Memory B cell (primary cell): ENCODE measurements around the gene HPGD.

Source experiments
- ATAC-seq: fragments of 150-1000 bp; cut with Tn5 transposase; 2 replicates; pipeline ENCODE4 v1.10.0; 2021; ENCODE audit warnings: low read depth, mild to moderate bottlenecking, moderate library complexity
- DNase-seq, 2 donors: peaks; one replicate each; pipeline ENCODE4 v3.0.0; 2022; ENCODE audit warnings: low spot score in 2 of 2
- H3K27ac Mint-ChIP-seq: one replicate; pipeline ENCODE4 v1.8.0; 2022; ENCODE audit warnings: mild to moderate bottlenecking, moderate library complexity, mixed read lengths
- H3K27me3 Mint-ChIP-seq: one replicate; pipeline ENCODE4 v1.8.0; 2022; ENCODE audit warnings: mixed read lengths
- H3K36me3 Mint-ChIP-seq: one replicate; pipeline ENCODE4 v1.8.0; 2022; ENCODE audit warnings: mild to moderate bottlenecking, mixed read lengths
- H3K4me1 Mint-ChIP-seq: one replicate; pipeline ENCODE4 v1.8.0; 2022; ENCODE audit warnings: mixed read lengths
- H3K4me3 Mint-ChIP-seq: one replicate; pipeline ENCODE4 v1.8.0; 2022; ENCODE audit warnings: mild to moderate bottlenecking, moderate library complexity, mixed read lengths
- H3K9me3 Mint-ChIP-seq: one replicate; pipeline ENCODE4 v1.8.0; 2022; ENCODE audit warnings: mixed read lengths

HPGD gene

GRCh38 chr4:174479140-174479539 lies 43.1 kb downstream of the HPGD start:
- ATAC-seq, result no peak
- Mint-ChIP-seq H3K4me1 (no peaks in the 10 kb centered on the region), H3K36me3 (no peaks in the 10 kb centered on the region), H3K4me3 (no peak overlapping the region), H3K9me3 (peaks cover 3% of the 10 kb centered on the region), H3K27me3 (no peaks in the 10 kb centered on the region), H3K27ac (no peak overlapping the region)
- DNase-seq, result no peak

DNA sequence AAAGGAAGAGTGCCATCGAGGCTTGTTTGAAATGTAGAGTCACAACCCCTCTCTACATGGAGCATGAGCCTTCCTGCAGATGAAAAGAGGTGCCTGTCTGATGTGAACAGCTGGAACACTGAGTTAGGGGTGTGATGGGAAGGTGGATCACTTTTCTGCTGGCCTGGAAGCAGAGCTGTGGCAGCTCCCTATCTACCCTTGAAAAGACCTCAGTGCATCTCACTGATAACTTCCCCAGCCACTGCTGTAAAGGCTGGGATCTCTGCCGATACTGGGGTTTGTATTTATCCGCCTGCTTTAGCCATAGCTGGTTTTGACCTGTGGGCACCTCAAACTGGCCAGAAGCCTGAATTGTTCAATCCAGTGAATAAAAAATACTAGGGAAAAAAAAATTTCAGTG lies 46.8 kb downstream of the HPGD start:
- Mint-ChIP-seq H3K9me3 (peaks cover 3% of the 10 kb centered on the region), H3K4me1 (no peaks in the 10 kb centered on the region), H3K27ac (no peak overlapping the region), H3K36me3 (no peaks in the 10 kb centered on the region), H3K4me3 (no peak overlapping the region), H3K27me3 (no peaks in the 10 kb centered on the region)
- DNase-seq, result no peak
- no peak for ATAC-seq

- no peak overlapping the region for H3K27ac Mint-ChIP-seq
- no peak for ATAC-seq
- H3K4me1 Mint-ChIP-seq, result no peaks in the 10 kb centered on the region
- peaks cover 3% of the 10 kb centered on the region for H3K9me3 Mint-ChIP-seq
- no peak for DNase-seq
- no peak overlapping the region for H3K4me3 Mint-ChIP-seq
- no peaks in the 10 kb centered on the region for H3K27me3 Mint-ChIP-seq
- no peaks in the 10 kb centered on the region for H3K36me3 Mint-ChIP-seq
These were observed 47.7 kb downstream of the HPGD start for GRCh38 chr4:174474457-174475075.

DNA sequence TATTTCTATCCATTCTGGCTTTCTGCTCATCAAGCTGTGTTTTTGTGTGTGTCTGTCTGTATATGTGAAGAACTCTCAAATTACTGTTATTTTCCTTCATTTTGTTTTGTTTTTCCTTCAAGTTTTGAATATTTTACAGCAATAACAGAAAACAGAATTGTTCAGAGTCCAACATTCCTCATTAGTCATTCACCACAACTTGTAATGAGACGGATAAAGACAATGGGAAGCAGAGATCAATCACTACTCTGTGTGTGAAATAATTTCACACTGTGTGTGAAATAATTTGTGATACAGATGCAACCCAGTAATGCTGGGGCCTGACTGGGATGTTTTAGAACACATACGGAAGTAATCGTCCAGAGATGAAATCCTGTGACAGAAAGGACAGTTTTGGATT lies 55.2 kb downstream of the HPGD start:
- ATAC-seq (no peak), DNase-seq (no peak)
- Mint-ChIP-seq H3K36me3 (no peaks in the 10 kb centered on the region), H3K4me3 (no peak overlapping the region), H3K4me1 (no peaks in the 10 kb centered on the region), H3K27ac (no peak overlapping the region), H3K9me3 (peaks cover 5% of the 10 kb centered on the region), H3K27me3 (peaks cover 3% of the 10 kb centered on the region)

GRCh38 chr4:174464949-174465348 lies 57.3 kb downstream of the HPGD start:
- Mint-ChIP-seq H3K36me3 (no peaks in the 10 kb centered on the region), H3K4me1 (no peaks in the 10 kb centered on the region), H3K4me3 (no peak overlapping the region), H3K27ac (no peak overlapping the region), H3K9me3 (peaks cover 5% of the 10 kb centered on the region), H3K27me3 (peaks cover 3% of the 10 kb centered on the region)
- DNase-seq (no peak), ATAC-seq (no peak)

DNA sequence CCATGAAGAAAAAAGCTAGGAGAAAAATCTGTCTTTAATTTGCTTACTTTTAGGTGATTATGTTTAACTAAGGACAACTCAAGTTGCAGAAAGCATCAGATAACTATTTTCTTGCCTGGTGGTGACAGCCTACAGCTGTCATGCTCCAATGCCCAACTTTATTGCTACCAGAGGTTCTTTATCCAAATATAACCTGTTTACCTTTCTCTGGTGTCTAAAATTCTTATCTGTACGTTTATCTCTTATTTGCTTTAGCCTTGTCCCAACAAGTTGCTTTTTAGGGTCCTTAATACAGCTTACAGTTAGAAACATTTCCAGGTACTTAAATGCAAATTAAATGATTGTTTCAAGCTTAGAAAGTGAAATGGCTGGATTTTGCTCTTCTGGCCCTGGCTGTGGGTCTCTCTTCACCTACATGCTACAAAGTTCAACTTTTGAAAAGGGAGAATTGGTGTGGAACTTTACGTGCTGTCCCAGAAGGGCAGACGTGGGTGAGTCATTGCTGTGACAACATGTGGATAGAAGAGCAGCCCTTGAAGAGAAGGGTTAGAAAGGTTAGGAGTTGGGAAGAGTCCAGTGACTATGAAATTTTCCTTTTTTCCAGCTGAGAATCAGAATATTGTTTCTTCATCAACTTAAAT lies 60.7 kb downstream of the HPGD start:
- ATAC-seq (no peak), DNase-seq (no peak)
- H3K36me3 Mint-ChIP-seq, result no peaks in the 10 kb centered on the region
- no peak overlapping the region for H3K27ac Mint-ChIP-seq
- H3K4me1 Mint-ChIP-seq, result no peaks in the 10 kb centered on the region
- H3K4me3 Mint-ChIP-seq, result no peak overlapping the region
- peaks cover 5% of the 10 kb centered on the region for H3K9me3 Mint-ChIP-seq
- H3K27me3 Mint-ChIP-seq, result peaks cover 7% of the 10 kb centered on the region

DNA sequence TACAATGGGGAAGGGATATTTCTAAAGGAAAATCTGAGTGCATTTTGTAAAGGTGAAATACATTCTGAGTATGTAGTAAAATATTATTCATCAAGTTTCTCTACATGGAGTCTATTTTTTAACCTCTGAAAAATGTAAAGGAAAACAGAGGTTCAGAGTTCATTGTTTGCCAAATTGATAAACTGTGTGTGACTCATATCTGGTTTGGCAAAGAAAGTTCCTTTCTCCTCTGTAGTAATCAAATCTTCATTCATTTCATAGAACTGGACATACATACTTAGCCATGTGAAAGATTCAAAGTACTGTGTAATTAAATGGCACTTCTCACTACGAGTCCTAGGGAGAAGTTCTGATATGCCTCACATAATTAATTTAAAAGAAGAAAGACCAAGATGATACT lies 61.6 kb downstream of the HPGD start:
- Mint-ChIP-seq H3K27ac (no peak overlapping the region), H3K4me3 (no peak overlapping the region), H3K27me3 (peaks cover 7% of the 10 kb centered on the region), H3K36me3 (no peaks in the 10 kb centered on the region), H3K4me1 (no peaks in the 10 kb centered on the region), H3K9me3 (peaks cover 5% of the 10 kb centered on the region)
- no peak for DNase-seq
- no peak for ATAC-seq

- ATAC-seq, result no peak
- DNase-seq, result no peak
- Mint-ChIP-seq H3K4me3 (no peak overlapping the region), H3K4me1 (no peaks in the 10 kb centered on the region), H3K9me3 (no peaks in the 10 kb centered on the region), H3K27me3 (peaks cover 4% of the 10 kb centered on the region), H3K36me3 (no peaks in the 10 kb centered on the region), H3K27ac (no peak overlapping the region)
These were observed 64.8 kb downstream of the HPGD start for GRCh38 chr4:174457468-174457867.

GRCh38 chr4:174454815-174455473 lies 67.3 kb downstream of the HPGD start:
- Mint-ChIP-seq H3K27me3 (peaks cover 4% of the 10 kb centered on the region), H3K4me3 (no peak overlapping the region), H3K4me1 (no peaks in the 10 kb centered on the region), H3K36me3 (no peaks in the 10 kb centered on the region), H3K27ac (no peak overlapping the region), H3K9me3 (no peaks in the 10 kb centered on the region)
- no peak for ATAC-seq
- no peak for DNase-seq

- Mint-ChIP-seq H3K36me3 (no peaks in the 10 kb centered on the region), H3K4me3 (no peak overlapping the region), H3K27ac (no peak overlapping the region), H3K4me1 (peaks cover under 1% of the 10 kb centered on the region), H3K9me3 (no peaks in the 10 kb centered on the region), H3K27me3 (no peaks in the 10 kb centered on the region)
- ATAC-seq, result no peak
- no peak for DNase-seq
These were observed 70.5 kb downstream of the HPGD start for GRCh38 chr4:174451718-174452296.

- Mint-ChIP-seq H3K4me1 (peaks cover 3% of the 10 kb centered on the region), H3K27ac (no peak overlapping the region), H3K36me3 (no peaks in the 10 kb centered on the region), H3K9me3 (no peaks in the 10 kb centered on the region), H3K4me3 (no peak overlapping the region), H3K27me3 (no peaks in the 10 kb centered on the region)
- no peak for ATAC-seq
- DNase-seq, result no peak
These were observed 71.5 kb downstream of the HPGD start for GRCh38 chr4:174450786-174451125.

DNA sequence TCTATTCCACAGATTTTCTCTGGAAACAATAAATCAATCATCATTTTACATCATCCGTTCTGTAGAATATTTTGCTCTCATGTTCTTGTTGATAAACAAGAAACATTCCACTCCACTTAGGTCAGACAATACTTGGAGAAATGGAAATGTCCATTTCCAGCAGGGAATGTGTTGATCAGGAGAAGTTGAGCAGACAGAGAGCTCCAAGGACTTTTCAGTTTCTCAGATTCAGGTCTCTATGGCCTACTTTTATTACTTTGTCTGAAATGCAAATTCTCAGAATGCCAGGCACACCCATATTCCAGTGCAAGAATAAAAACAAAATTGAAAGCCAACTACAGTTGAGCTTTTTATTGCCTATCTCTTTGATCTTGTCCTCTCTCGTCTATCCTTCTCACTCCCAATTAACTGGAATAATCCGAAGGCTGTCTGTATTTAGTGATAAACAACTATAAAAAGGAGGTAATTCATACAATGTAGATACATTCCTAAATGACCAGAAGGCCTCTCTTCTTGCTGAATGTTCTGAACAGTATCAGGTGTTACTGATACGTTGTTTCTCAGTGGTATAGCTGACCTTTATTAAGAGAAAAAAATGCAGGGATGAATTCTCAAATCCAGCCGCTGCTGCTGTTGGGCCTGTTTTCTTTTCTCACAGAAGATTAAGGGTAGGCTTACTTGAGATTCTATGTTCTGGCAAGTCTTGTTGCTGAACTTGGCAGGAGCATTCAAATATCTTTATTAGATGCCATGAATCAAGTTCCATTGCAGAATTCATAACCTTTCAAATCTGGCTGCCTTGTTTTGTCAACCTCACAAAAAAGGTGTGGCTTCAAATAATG lies 72.1 kb downstream of the HPGD start:
- no peak for DNase-seq
- H3K27me3 Mint-ChIP-seq, result no peaks in the 10 kb centered on the region
- no peak for ATAC-seq
- peaks cover 3% of the 10 kb centered on the region for H3K4me1 Mint-ChIP-seq
- H3K36me3 Mint-ChIP-seq, result no peaks in the 10 kb centered on the region
- no peak overlapping the region for H3K4me3 Mint-ChIP-seq
- no peaks in the 10 kb centered on the region for H3K9me3 Mint-ChIP-seq
- no peak overlapping the region for H3K27ac Mint-ChIP-seq

DNA sequence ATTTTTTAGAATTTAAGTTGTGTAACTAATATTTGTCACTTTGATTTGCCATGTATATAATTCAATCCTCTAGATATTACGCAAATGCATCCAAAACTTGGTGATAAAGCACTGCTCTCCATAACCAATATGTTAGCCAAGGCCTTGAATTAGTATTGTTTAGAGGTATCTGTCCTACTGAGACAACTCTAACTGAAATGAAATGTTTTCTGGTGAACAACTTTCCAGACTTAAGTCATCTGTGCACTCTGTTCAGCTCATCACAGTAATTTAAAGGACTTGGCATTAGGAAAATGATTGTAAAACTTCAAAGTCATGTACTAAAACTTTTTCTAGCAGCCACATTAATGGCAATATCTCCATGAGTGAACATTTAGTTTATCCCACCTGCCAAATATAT lies 73.1 kb downstream of the HPGD start:
- ATAC-seq (no peak), DNase-seq (no peak)
- Mint-ChIP-seq H3K4me1 (peaks cover 3% of the 10 kb centered on the region), H3K36me3 (no peaks in the 10 kb centered on the region), H3K27ac (no peak overlapping the region), H3K9me3 (no peaks in the 10 kb centered on the region), H3K27me3 (no peaks in the 10 kb centered on the region), H3K4me3 (no peak overlapping the region)

- Mint-ChIP-seq H3K27ac (no peak overlapping the region), H3K4me1 (peaks cover 3% of the 10 kb centered on the region), H3K9me3 (no peaks in the 10 kb centered on the region), H3K4me3 (no peak overlapping the region), H3K36me3 (no peaks in the 10 kb centered on the region), H3K27me3 (no peaks in the 10 kb centered on the region)
- no peak for DNase-seq
- ATAC-seq, result no peak
These were observed 77.9 kb downstream of the HPGD start for GRCh38 chr4:174444390-174444789.
